GM12874 (cell line): ENCODE results near the gene FBXW8.

Experiments
- TF ChIP-seq, protein P1 (sequence below): IDR thresholded peaks from 2 replicates; pipeline ENCODE4 v1.5.1; 2011; ENCODE audit warnings: low read depth, mild to moderate bottlenecking, control low read depth, low read length, moderate library complexity; ENCODE audit not compliant: insufficient read depth

Gene FBXW8

DNA sequence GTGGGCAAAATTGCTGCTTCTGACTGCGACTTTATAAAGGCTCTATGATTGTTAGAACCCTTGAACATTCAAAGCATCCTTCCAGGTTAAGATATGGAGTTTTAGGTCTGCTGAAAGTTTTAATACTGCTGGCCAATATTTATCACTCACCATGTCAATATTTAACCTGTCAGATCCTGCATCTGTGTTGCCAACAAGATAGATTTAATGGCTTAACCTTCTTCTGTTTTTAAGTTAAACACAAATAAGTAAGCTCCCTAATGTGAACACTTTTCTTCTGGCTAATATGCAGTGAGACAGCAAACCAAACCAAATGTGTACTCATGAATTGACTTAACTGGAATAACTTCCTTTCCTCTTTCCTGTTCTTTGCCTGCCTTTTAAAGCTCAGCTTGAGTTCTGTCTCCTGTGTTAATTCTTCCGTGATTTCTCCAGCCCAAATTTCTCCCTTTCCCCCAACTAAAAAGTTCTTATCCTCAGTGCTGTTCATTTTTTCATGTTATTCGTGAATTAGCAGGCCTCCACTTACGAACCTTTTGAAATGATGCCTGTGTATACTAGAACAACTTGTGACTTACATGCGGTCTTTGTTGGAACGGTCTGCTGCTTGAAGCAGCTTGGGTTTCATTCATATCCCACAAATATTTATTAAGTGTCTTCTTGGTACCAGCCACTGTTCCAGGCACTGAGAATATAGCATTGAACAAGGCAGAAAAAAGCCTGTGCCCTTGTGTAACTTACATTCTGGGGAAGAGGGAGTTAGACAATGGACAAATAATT, 9.1 kb downstream of the FBXW8 start:
- TF ChIP-seq, protein P1, sequence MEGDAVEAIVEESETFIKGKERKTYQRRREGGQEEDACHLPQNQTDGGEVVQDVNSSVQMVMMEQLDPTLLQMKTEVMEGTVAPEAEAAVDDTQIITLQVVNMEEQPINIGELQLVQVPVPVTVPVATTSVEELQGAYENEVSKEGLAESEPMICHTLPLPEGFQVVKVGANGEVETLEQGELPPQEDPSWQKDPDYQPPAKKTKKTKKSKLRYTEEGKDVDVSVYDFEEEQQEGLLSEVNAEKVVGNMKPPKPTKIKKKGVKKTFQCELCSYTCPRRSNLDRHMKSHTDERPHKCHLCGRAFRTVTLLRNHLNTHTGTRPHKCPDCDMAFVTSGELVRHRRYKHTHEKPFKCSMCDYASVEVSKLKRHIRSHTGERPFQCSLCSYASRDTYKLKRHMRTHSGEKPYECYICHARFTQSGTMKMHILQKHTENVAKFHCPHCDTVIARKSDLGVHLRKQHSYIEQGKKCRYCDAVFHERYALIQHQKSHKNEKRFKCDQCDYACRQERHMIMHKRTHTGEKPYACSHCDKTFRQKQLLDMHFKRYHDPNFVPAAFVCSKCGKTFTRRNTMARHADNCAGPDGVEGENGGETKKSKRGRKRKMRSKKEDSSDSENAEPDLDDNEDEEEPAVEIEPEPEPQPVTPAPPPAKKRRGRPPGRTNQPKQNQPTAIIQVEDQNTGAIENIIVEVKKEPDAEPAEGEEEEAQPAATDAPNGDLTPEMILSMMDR = no peak

DNA sequence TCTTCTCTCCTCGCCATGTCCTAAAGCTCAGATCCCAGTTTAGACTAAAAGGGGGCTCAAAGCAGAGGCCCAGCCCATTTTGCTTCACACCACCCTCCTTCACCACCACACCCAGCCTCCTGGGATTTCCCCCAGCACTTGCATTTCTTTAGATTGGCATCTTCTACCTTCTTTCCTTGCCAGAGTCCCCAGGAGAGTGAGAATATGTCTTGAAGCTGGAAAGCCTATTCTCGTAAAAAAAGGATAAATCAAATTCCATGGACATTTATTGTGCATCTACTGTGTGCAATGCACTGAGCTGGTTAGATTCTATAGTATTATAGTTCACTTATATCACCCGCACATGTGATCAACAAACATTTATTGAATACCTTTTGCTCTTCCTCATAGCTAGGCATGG, 10.2 kb downstream of the FBXW8 start:
- TF ChIP-seq, protein P1 = no peak

DNA sequence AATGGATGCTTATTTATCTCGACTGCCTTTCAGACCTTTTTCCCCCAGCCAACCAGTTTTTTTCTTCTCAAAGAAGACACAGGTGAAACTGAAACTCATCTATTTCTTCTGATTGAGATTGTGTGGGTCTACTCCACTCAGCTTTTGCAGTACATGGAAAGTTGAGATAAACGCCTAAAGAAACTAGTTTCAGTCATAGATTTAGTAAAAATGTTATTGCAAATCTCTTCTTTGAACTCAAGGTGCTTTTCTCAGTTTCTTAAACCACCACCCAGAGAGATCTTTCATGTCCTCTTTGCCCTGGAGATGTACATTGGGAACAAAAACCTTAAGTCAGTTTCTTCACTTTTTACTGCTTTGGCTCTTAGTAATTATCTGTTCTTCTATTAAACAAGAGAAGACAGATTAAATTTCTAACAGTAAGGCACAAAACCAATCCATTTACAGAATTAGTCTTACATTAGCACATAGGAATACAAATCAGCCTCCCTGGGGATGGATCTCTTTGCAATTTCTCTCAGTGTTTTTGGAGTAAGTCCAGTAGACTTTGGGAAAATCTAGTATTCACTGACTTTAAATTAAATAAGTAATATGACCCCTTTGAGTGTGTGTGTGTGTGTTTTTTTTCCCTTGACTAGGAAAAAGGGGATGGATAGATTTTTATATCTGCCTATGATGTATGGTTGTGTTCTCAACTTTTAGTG, 11.6 kb downstream of the FBXW8 start:
- TF ChIP-seq, protein P1 = no peak

DNA sequence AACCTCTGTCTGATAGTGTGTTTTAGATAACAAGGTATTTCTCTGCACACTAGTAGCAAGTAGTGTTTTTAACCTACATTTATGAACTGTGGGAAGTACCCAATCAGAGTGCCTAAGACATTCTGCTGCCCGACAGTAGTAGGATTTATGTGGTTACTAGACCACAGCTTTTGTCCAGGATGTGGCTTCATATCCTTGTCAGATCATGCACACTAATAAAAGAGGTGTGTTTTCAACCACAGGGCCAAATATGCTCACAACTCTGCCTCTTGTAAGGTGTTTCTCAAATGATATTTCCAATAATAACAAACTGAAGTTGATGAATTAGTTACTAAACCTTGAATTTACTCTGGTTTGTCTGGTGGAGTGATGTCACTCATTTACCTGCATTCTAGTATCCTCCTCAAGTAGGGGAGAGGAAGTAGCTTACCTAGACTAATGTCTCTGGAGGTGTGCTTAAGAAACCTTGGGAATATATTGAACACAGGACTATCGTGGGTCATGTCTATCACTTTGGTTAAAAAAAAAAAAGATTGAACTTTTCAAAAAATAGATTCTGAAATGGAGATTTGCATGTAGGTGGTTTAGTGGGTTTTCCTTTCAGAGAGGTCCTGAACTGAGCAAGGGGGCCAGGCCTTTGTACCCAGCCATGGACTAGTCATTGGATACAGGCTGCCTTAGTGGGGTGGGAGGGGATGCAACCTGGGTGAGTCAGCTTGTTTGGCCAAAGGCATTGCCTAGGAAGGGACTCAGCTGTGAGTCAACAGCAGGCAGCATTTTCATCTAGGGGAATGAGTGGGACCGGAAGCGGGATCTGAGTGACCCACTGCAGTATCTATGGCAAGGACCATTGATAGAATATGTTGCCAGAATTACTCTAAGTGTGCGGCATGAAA, 14.1 kb downstream of the FBXW8 start:
- TF ChIP-seq, protein P1 = no peak

DNA sequence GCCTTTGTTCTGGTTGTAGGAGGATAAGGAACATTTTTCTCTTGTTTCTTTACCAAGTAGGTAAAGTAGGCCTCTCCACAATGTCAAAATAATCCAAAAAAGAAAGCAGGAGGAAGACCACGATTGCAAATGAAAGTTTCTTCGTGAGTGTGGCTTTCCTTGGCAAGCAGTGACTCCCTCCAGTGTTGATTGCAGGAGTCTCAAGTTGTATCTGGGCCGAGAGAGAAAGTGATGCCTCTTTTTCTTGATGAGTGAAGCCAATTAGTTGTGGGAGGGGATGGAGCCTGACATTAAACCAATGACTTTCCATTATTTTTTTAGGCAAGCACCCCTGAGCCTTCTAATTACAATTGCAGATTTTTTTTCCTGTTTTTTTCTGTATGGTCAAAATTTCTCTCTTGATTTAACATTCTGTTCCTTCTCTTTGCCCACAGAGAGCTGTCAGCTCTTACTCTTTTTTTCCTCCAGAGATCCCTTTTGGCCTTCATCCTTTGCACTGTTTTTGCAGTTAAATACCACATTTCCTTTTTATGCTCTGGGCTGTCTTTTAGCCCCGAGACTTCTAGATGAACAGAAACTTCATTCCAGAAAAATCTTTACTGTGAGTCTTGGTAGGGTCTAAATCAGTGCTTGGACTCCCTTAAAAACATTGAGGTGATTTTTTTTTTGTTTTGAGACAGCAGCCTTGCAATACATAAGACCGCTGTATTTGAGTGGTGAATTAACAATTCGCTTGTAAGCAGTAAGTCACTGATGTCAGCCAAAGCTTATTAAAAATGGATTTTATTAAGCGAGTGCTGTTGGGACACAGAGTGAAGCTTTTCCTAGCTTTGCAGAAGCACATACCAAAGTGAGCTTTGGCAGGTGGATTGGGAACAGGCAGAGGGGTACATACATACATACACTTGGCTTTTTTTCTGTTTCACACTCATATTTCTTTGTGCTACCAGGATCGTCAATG, 15.8 kb downstream of the FBXW8 start:
- TF ChIP-seq, protein P1 = no peak

DNA sequence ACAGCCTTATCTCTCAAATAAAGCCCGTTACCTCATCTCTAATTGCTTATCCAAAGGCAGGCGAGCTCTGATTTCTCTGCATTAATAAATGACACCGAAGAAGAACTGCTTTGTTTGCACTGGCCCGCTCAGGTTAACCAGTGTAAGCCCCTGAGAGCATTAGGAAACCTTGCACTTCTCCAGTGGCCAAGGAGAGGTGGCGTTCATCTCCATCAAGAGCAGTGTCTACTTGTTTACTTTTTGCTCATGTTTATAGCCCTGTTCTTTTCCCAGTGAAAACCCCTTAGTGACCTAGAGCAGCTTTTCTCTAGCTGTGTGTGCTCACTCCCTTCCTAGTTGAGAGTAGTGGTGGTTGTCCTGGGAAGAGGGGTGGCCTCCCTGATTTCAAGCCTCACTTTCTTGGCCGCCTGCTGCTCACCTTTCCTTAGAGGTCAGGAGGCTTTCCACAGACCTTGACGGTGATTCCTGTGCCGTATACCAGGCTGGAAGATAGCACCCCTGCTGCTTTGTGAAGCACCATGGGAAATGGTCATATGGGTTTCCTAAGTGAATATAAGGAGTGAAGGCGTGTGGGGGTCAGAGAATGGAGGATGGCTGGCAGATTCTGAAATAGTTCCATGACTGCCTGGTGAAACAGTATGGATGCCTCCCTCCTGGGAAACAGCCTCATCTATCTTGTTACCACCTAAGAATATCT, 16.6 kb downstream of the FBXW8 start:
- TF ChIP-seq, protein P1 = no peak
